Effector memory CD8-positive, alpha-beta T cell (primary cell): Measurements from ENCODE around the gene PIEZO1.

ENCODE experiments used
- ATAC-seq: fragments of 150-1000 bp; cut with Tn5 transposase; replicated peaks from 2 replicates; pipeline ENCODE4 v1.10.0; 2021; ENCODE audit warnings: mild to moderate bottlenecking, moderate library complexity
- DNase-seq, 3 experiments: peaks; one replicate each; pipeline ENCODE4 v3.0.0; 2021
- H3K27ac Mint-ChIP-seq, 2 donors: one replicate each; pipeline ENCODE4 v1.8.0; 2022; ENCODE audit warnings: mild to moderate bottlenecking in 2 of 2, mixed read lengths in 2 of 2, moderate library complexity in 2 of 2
- H3K27me3 Mint-ChIP-seq, 2 donors: one replicate each; pipeline ENCODE4 v1.8.0; 2022; ENCODE audit warnings: mixed read lengths in 2 of 2
- H3K36me3 Mint-ChIP-seq: one replicate; pipeline ENCODE4 v1.8.0; 2022; ENCODE audit warnings: mild to moderate bottlenecking, moderate library complexity, mixed read lengths; ENCODE audit not compliant: insufficient read depth
- H3K4me1 Mint-ChIP-seq, 2 donors: one replicate each; pipeline ENCODE4 v1.8.0; 2022; ENCODE audit warnings: low read depth in 2 of 2, mixed read lengths in 2 of 2
- H3K4me3 Mint-ChIP-seq, 2 donors: one replicate each; pipeline ENCODE4 v1.8.0; 2022; ENCODE audit warnings: mild to moderate bottlenecking in 2 of 2, mixed read lengths in 2 of 2, moderate library complexity in 2 of 2
- H3K9me3 Mint-ChIP-seq, 2 donors: one replicate each; pipeline ENCODE4 v1.8.0; 2022; ENCODE audit warnings: mixed read lengths in 2 of 2

PIEZO1 gene

GRCh38 chr16:88695753-88696152, 89.3 kb downstream of the PIEZO1 start:
- Mint-ChIP-seq H3K4me3 (no peak overlapping the region), H3K9me3 (no peaks in the 10 kb centered on the region), H3K27ac (peak overlapping the region in 1 of 2 donors; percentile 90), H3K27me3 (no peaks in the 10 kb centered on the region), H3K36me3 (peaks cover 74% of the 10 kb centered on the region), H3K4me1 (peaks cover 3 to 43% of the 10 kb centered on the region in 2 donors)
- ATAC-seq (no peak), DNase-seq (no peak)

- Mint-ChIP-seq H3K4me3 (no peak overlapping the region), H3K4me1 (peaks cover 7 to 46% of the 10 kb centered on the region in 2 donors), H3K27ac (peak overlapping the region in 1 of 2 donors; percentile 90), H3K36me3 (peaks cover 69% of the 10 kb centered on the region), H3K27me3 (no peaks in the 10 kb centered on the region), H3K9me3 (no peaks in the 10 kb centered on the region)
- no peak for ATAC-seq
- DNase-seq: no peak
Measured at GRCh38 chr16:88695218-88695617, 89.8 kb downstream of the PIEZO1 start.

- Mint-ChIP-seq H3K27me3 (no peaks in the 10 kb centered on the region), H3K27ac (peak overlapping the region in 1 of 2 donors; percentile 90), H3K4me1 (peaks cover 7 to 38% of the 10 kb centered on the region in 2 donors), H3K4me3 (peak overlapping the region in 1 of 2 donors; percentile 14), H3K9me3 (no peaks in the 10 kb centered on the region), H3K36me3 (peaks cover 64% of the 10 kb centered on the region)
- ATAC-seq (no peak), DNase-seq (no peak)
Measured at GRCh38 chr16:88694221-88695087, 90.6 kb downstream of the PIEZO1 start.

- Mint-ChIP-seq H3K9me3 (no peaks in the 10 kb centered on the region), H3K36me3 (peaks cover 57% of the 10 kb centered on the region), H3K27ac (peak overlapping the region in 1 of 2 donors; percentile 90), H3K27me3 (no peaks in the 10 kb centered on the region), H3K4me1 (peaks cover 7 to 37% of the 10 kb centered on the region in 2 donors), H3K4me3 (peak overlapping the region in 1 of 2 donors; percentile 14)
- ATAC-seq: no peak
- no peak for DNase-seq
Measured at GRCh38 chr16:88693420-88694177, 91.4 kb downstream of the PIEZO1 start.

GRCh38 chr16:88692861-88693260, 92.2 kb downstream of the PIEZO1 start:
- no peaks in the 10 kb centered on the region for H3K27me3 Mint-ChIP-seq
- ATAC-seq (peak; percentile 41), DNase-seq (no peak)
- no peaks in the 10 kb centered on the region for H3K9me3 Mint-ChIP-seq
- H3K4me1 Mint-ChIP-seq: peaks cover 7 to 35% of the 10 kb centered on the region in 2 donors
- peak overlapping the region in 1 of 2 donors; percentile 64 for H3K4me3 Mint-ChIP-seq
- H3K27ac Mint-ChIP-seq: peak overlapping the region in 1 of 2 donors; percentile 38
- peaks cover 57% of the 10 kb centered on the region for H3K36me3 Mint-ChIP-seq

GRCh38 chr16:88691924-88692560, 93.0 kb downstream of the PIEZO1 start:
- DNase-seq (no peak), ATAC-seq (peak; percentile 48)
- peak overlapping the region; percentile 38 to 64 for H3K4me3 Mint-ChIP-seq
- H3K27ac Mint-ChIP-seq: peak overlapping the region in 1 of 2 donors; percentile 38
- peaks cover 7 to 32% of the 10 kb centered on the region in 2 donors for H3K4me1 Mint-ChIP-seq
- H3K27me3 Mint-ChIP-seq: no peaks in the 10 kb centered on the region
- H3K9me3 Mint-ChIP-seq: no peaks in the 10 kb centered on the region
- peaks cover 54% of the 10 kb centered on the region for H3K36me3 Mint-ChIP-seq

GRCh38 chr16:88691129-88691813, 93.7 kb downstream of the PIEZO1 start:
- Mint-ChIP-seq H3K4me3 (peak overlapping the region; percentile 38 to 64), H3K9me3 (no peaks in the 10 kb centered on the region), H3K4me1 (peaks cover 7 to 32% of the 10 kb centered on the region in 2 donors), H3K27ac (no peak overlapping the region), H3K36me3 (peaks cover 50% of the 10 kb centered on the region), H3K27me3 (no peaks in the 10 kb centered on the region)
- ATAC-seq (no peak), DNase-seq (no peak)

GRCh38 chr16:88690341-88691128, 94.5 kb downstream of the PIEZO1 start:
- H3K27me3 Mint-ChIP-seq: no peaks in the 10 kb centered on the region
- peak overlapping the region in 1 of 2 donors; percentile 35 for H3K27ac Mint-ChIP-seq
- H3K36me3 Mint-ChIP-seq: peaks cover 49% of the 10 kb centered on the region
- H3K9me3 Mint-ChIP-seq: no peaks in the 10 kb centered on the region
- ATAC-seq (no peak), DNase-seq (no peak)
- peak overlapping the region in 1 of 2 donors; percentile 62 for H3K4me3 Mint-ChIP-seq
- H3K4me1 Mint-ChIP-seq: peaks cover 7 to 32% of the 10 kb centered on the region in 2 donors

GRCh38 chr16:88688013-88688778, 96.8 kb downstream of the PIEZO1 start:
- Mint-ChIP-seq H3K27ac (no peak overlapping the region), H3K4me1 (peaks cover 7 to 31% of the 10 kb centered on the region in 2 donors), H3K27me3 (no peaks in the 10 kb centered on the region), H3K36me3 (peaks cover 32% of the 10 kb centered on the region), H3K9me3 (no peaks in the 10 kb centered on the region), H3K4me3 (peak overlapping the region in 1 of 2 donors; percentile 14)
- ATAC-seq (no peak), DNase-seq (no peak)

GRCh38 chr16:88687676-88688012, 97.4 kb downstream of the PIEZO1 start:
- Mint-ChIP-seq H3K4me1 (peaks cover 7 to 29% of the 10 kb centered on the region in 2 donors), H3K4me3 (peak overlapping the region in 1 of 2 donors; percentile 14)

GRCh38 chr16:88687254-88687576, 97.8 kb downstream of the PIEZO1 start:
- no peak for ATAC-seq
- DNase-seq: no peak
- H3K27me3 Mint-ChIP-seq: no peaks in the 10 kb centered on the region
- H3K9me3 Mint-ChIP-seq: no peaks in the 10 kb centered on the region
- peak overlapping the region in 1 of 2 donors; percentile 26 for H3K27ac Mint-ChIP-seq
- H3K36me3 Mint-ChIP-seq: peaks cover 30% of the 10 kb centered on the region
- H3K4me1 Mint-ChIP-seq: peaks cover 11 to 28% of the 10 kb centered on the region in 2 donors
- H3K4me3 Mint-ChIP-seq: peak overlapping the region in 1 of 2 donors; percentile 82

More at GRCh38 chr16:88687676-88688012, 97.4 kb downstream of the PIEZO1 start:
- Mint-ChIP-seq H3K36me3 (peaks cover 34% of the 10 kb centered on the region), H3K27ac (no peak overlapping the region), H3K27me3 (no peaks in the 10 kb centered on the region), H3K9me3 (no peaks in the 10 kb centered on the region)
- ATAC-seq (no peak), DNase-seq (no peak)
